ENCODE measurements around the gene NTRK3. TPM values are rescaled to one million over a fixed set of nuclear protein-coding genes. Genes with fewer than 3 reads are reported as not detected.

NTRK3 gene
- total RNA-seq, 1 experiment from 2014 or later = not detected

GRCh38 chr15:87944050-87944449 is 312.5 kb downstream of the NTRK3 start:
- ChIA-PET POLR2A (ENCODE audit: unreplicated experiment) (no interaction called here), CTCF (no interaction called here)
- DNase-seq = no peak
- Histone ChIP-seq H3K4me2 (no peak overlapping the region), H3K79me2 (ENCODE audit: low read depth) (no peaks in the 10 kb centered on the region), H3F3A (ENCODE audit: insufficient read depth, low read depth) (no peaks in the 10 kb centered on the region), H3K4me3 (no peak overlapping the region), H3K4me1 (replicated peaks; ENCODE audit: insufficient read depth) (no peaks in the 10 kb centered on the region), H3K9me3 (ENCODE audit: insufficient read depth, low read depth) (no peaks in the 10 kb centered on the region), H3K9me2 (ENCODE audit: insufficient read depth) (no peaks in the 10 kb centered on the region), H3K36me3 (ENCODE audit: low read depth) (no peaks in the 10 kb centered on the region), H2AFZ (no peak overlapping the region), H4K20me1 (ENCODE audit: insufficient read depth) (no peaks in the 10 kb centered on the region), H3K27ac (no peak overlapping the region), H3K27me3 (ENCODE audit: insufficient read depth, low read depth) (peaks cover 6% of the 10 kb centered on the region; the same call in 1 of the 2 replicates)
- no TSS peak for BruUV-seq (replicated peaks)
- intact Hi-C loops (cut with micrococcal nuclease; ENCODE audit: unreplicated experiment) = no loop called here
- no peak for TF ChIP-seq EZH2 (IDR thresholded peaks at IDR 0.05; ENCODE audit: low read depth)
- TF ChIP-seq CTCF (conservative IDR thresholded peaks at IDR 0.05) = no peak

GRCh38 chr15:87943626-87944025 is 312.9 kb downstream of the NTRK3 start:
- no peak overlapping the region for H3K4me2 ChIP-seq
- intact Hi-C loops (cut with micrococcal nuclease; ENCODE audit: unreplicated experiment) = no loop called here
- H3K27ac ChIP-seq = no peak overlapping the region
- H4K20me1 ChIP-seq (ENCODE audit: insufficient read depth) = no peaks in the 10 kb centered on the region
- no peaks in the 10 kb centered on the region for H3K36me3 ChIP-seq (ENCODE audit: low read depth)
- no peaks in the 10 kb centered on the region for H3F3A ChIP-seq (ENCODE audit: insufficient read depth, low read depth)
- H3K79me2 ChIP-seq (ENCODE audit: low read depth) = no peaks in the 10 kb centered on the region
- no TSS peak for BruUV-seq (replicated peaks)
- ChIA-PET POLR2A (ENCODE audit: unreplicated experiment) (no interaction called here), CTCF (no interaction called here)
- no peaks in the 10 kb centered on the region for H3K4me1 ChIP-seq (replicated peaks; ENCODE audit: insufficient read depth)
- H3K4me3 ChIP-seq = no peak overlapping the region
- no peak for DNase-seq
- peaks cover 6% of the 10 kb centered on the region; the same call in 1 of the 2 replicates for H3K27me3 ChIP-seq (ENCODE audit: insufficient read depth, low read depth)
- no peak overlapping the region for H2AFZ ChIP-seq
- TF ChIP-seq EZH2 (IDR thresholded peaks at IDR 0.05; ENCODE audit: low read depth) (no peak), CTCF (conservative IDR thresholded peaks at IDR 0.05) (no peak)
- no peaks in the 10 kb centered on the region for H3K9me3 ChIP-seq (ENCODE audit: insufficient read depth, low read depth)
- H3K9me2 ChIP-seq (ENCODE audit: insufficient read depth) = no peaks in the 10 kb centered on the region

GRCh38 chr15:87942316-87942715 is 314.2 kb downstream of the NTRK3 start:
- CTCF ChIA-PET = no interaction called here
- POLR2A ChIA-PET (ENCODE audit: unreplicated experiment) = no interaction called here
- no peak overlapping the region for H3K4me2 ChIP-seq
- H2AFZ ChIP-seq = no peak overlapping the region
- TF ChIP-seq EZH2 (IDR thresholded peaks at IDR 0.05; ENCODE audit: low read depth) (no peak), CTCF (conservative IDR thresholded peaks at IDR 0.05) (no peak)
- H3K9me2 ChIP-seq (ENCODE audit: insufficient read depth) = no peaks in the 10 kb centered on the region
- intact Hi-C loops (cut with micrococcal nuclease; ENCODE audit: unreplicated experiment) = no loop called here
- H4K20me1 ChIP-seq (ENCODE audit: insufficient read depth) = no peaks in the 10 kb centered on the region
- no peak overlapping the region for H3K4me3 ChIP-seq
- no peak overlapping the region for H3K27ac ChIP-seq
- no peaks in the 10 kb centered on the region for H3K9me3 ChIP-seq (ENCODE audit: insufficient read depth, low read depth)
- H3K36me3 ChIP-seq (ENCODE audit: low read depth) = no peaks in the 10 kb centered on the region
- no peaks in the 10 kb centered on the region for H3F3A ChIP-seq (ENCODE audit: insufficient read depth, low read depth)
- peaks cover 6% of the 10 kb centered on the region; the same call in 1 of the 2 replicates for H3K27me3 ChIP-seq (ENCODE audit: insufficient read depth, low read depth)
- H3K79me2 ChIP-seq (ENCODE audit: low read depth) = no peaks in the 10 kb centered on the region
- no TSS peak for BruUV-seq (replicated peaks)
- H3K4me1 ChIP-seq (replicated peaks; ENCODE audit: insufficient read depth) = no peaks in the 10 kb centered on the region
- no peak for DNase-seq

Data from PC-9 (cell line).